HG03432 (cell line): ENCODE data around the gene UMODL1.

Source experiments
- ATAC-seq: cut with Tn5 transposase; IDR thresholded peaks from one replicate; pipeline ENCODE4 v1.9.1; 2021; ENCODE audit warnings: mild to moderate bottlenecking, moderate library complexity; ENCODE audit not compliant: unreplicated experiment

Gene UMODL1

DNA sequence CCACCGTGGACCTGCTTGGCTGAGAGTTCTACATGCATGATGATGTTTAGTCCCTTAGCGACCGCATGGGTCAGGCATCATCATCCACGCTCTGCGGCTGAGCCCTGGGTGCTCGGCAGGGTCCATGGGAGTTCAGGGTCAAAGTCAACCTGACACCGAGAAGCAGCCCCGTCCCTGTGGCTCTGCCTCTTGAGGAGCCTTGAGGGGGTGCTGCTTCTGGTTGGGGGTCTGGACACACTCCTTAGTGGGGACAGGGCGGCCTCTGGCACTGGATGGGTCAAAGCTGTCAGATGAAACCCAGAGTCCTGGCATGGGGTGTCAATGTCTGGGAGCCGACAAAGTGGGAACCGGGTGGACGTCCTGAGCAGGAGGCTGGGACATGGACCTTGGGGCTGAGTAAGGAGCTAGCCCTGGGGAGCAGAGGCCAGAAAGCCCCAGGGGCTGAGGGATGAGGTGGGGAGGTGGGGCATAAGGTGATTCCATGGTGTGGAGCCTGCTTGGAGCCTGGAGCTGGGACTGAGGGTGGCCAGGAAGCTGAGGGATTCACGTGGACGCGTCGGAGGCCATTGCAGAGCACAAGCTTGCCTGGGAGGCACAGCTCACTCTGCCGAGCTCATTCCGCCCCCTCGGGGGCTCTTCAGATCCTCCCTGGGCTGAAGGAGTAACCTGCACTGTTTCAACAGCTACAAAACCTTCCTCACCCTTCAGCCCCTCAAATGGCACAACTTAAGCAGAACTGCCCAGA lies 53.9 kb downstream of the UMODL1 start:
- no peak for ATAC-seq

DNA sequence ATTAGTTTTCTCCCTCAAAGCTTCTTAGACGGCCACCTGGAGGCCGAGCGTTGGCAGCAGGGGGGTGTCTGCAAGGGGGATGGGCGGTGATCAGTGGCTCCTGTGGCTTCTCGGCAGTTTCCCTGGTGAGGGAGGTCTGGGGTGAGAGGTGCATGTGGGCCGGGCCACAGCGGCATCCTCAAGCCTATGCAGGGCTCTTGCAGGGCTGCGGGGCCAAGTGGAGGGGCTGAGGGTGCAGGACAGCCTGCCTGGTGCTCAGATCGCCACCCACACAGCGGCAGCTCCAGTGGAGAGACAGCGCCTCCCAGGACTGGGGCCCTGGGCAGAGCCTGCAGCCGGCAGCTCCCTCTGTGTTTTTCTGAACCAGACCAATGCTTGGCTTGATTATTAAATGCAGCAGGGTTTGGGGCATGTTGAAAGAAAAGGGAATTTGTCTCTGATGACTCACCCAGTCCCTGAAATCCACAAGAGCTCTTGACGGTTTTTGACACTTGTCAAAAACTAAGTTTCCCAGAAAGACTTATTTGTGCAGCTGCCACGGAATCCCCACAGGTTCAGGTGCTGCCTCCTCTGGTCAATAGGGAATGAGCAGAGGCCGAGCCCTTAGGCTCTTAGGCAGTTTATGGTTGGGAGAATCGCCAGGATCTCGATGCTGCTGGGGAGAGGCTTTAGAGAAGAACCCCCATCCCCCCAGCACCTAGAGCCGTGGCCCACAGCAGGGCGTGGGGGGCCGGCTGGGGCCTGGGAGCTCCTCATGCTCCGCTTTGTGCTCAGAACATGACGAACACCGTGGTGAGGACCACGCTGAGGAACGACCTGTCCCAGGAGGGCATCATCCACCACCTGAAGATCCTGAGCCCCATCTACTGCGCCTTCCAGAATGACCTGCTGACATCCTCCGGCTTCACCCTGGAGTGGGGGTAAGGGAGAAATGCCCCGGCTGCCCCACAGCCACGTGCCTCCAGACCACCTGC lies 54.7 kb downstream of the UMODL1 start:
- ATAC-seq: no peak

DNA sequence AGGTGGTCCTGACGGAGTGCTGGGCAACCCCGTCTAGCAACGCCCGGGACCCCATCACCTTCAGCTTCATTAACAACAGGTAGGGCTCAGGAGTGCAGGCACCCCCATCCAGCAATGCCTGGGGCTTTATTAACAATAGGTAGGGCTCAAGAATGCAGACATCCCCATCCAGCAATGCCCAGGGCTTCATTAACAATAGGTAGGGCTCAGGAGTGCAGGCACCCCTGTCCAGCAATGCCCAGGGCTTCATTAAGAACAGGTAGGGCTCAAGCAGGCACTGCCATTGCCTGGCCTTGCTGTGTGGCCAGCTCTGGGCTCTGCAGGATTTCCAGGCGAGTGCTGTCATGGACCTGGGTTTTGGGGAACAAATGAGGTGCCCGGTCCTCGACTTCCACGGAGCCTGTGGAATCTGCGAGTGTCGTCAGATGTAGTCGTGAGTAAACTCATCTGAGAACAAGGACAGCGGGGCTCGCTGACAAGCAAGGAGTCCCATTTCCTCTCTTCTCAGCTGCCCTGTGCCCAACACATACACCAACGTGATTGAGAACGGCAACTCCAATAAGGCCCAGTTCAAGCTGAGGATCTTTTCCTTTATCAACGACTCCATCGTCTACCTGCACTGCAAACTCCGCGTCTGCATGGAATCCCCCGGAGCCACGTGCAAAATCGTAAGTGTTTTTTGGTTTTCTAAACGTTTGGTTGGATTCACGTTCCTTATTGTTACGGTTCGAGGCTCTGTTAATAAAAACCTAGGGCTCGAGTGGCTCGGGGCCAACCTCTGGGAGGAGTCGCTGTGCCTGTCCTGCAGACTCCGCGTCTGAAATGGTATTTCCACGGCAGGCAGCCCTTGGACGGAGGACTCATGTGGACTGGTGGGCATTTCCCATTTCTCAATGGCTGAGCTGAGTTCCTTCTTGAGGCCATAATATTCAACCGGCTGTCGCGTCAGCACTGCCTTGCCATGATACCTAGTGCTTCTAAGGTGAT lies 56.3 kb downstream of the UMODL1 start:
- no peak for ATAC-seq

DNA sequence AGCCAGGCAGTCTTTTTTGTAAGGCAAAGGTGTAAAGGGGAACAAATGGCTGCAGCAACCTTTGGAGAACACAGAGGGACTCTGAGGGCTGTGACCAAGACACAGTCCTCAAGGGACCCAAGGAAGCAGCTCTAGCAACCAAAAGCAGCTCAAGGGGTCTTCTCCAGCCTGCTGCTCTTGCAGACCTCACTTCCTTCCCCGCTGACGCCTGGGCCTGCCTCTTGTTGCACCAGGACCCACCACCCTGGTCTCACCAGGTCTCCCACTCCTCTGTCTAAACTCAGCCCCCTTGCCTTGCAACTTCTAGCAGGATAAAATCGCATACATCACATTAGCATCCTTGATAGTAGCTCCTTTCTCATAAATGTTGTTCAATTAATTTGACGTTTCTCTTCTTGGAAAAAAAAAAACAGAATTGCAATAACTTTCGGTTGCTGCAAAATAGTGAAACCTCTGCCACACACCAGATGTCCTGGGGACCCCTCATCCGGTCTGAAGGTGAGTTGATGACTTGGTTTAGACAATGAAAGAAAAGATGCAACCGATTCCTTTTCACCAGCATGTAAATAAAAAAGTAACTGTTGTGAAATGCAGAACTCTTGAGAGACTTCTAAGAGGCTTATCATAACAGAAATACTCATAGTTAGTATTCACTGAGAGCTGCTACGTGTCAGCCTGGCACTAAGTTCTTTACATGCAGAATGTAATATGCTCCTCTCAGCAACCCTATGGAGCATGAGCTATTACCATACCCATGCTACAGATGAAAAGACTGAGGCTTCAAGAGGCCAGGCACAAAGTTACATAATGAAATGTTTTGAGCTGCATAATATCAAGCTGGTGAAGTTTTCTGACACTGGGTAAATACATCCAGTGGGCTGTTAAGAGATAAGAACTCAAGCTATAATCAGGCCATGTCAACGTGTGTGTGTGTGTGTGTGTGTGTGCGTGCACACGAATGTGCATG lies 58.5 kb downstream of the UMODL1 start:
- ATAC-seq: no peak

DNA sequence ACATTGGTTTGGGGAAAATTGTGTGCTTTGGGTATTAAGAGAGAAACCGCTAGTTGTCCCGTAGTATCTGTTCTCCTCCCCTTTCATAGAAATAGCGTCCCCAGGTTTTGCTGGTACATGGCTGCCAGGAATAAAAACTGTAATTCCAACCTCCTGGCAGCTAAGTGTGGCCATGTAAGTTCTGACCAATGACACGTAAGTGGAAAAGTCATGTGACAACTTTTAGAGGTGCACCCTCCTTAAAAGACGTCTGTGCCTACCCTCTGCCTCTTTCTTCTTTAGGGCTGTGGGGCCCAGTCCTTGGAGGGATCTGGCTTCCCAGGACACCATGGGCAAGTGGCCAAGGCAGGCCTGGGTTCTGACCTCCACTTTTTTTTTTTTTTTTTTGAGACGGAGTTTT lies 59.3 kb downstream of the UMODL1 start:
- ATAC-seq: no peak

DNA sequence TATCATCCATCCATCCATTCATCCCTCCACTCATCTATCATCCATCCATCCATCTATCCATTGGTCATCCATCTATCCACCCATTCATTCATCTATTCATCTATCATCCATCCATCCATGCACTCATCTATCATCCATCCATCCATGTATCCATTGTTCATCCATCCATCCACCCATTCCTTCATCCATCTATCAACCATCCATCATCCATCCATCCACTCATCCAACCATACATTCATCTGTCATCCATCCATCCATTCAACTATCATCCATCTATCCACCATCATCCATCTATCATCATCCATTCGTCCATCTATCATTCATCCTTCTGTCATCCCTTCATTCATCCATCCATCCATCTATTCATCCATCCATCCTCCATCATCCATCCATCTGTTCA lies 61.1 kb downstream of the UMODL1 start:
- ATAC-seq: no peak

DNA sequence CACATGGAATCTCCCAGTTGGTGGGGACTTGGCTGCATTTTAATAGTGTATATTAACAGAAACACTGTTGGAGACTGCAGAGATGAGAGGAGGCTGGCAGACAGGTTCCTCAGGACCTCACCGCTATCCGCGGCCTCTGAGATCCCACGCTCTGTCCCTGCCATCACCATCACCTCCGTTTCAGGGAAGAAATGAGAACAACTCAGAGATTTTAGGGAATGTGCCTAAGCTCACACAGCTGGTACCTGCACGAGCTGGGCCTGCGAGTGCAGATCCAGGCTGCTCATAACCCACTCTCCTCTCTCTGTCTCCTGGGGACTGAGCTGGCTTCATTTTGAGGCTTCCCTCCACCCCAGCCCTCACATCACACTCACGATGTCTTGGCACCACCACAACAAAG lies 62.0 kb downstream of the UMODL1 start:
- ATAC-seq: no peak

DNA sequence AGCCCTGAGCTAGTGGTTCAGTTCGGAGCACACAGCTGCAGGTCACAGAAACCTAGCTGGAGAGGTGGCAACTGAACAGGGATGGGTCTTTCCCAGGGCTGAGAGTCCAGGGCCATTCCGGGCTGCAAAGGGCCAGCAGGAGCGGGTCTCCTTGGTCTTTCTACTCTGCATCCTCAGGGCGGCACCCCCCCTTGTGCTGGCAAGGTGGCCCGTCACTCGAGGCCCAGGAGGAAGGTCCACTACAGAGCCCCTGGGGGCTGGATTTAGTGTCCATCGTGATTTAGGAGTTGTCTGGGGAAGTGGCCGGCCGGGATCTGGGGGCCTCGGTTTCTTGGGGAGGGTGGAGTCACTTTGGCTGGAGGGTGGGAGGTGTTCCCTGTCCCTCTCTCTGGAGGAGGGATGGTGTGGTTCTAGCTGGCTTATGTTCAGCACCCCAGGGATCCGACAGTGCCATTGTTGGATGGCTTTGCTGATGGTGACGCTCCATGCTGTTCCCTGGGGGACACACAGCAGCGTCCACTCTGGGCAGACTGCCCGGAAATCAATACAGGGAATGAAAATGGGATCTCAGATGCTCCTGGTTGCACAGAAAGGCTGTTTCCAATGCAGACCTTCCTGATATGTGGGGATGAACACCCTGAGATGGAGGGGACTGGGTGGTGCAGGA lies 64.4 kb downstream of the UMODL1 start:
- no peak for ATAC-seq

DNA sequence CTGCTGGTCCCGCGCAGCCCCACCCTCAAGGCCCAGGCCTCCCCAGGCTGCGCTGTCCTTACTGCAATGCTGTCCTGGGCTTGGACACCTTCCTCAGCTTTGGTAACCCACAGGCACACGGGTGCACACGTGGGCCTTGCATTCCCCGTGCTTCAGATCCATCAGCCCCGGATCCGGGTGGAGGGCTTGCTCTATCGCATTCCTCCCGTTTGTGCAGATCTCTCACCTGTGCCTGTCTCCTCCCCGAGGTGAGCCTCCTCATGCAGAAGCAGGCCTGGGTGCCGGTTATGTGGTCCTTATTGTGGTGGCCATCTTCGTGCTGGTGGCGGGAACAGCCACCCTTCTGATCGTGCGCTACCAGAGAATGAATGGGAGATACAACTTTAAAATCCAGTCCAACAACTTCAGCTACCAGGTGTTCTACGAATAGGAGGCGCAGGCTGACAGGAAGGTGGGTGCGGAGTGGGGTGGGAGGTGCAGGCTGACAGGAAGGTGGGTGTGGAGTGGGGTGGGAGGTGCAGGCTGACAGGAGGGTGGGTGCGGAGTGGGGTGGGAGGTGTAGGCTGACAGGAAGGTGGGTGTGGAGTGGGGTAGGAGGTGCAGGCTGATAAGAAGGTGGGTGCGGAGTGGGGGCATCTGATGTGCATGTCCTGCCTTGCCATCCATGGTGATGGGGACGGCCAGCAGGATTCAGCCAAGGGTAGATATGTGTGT lies 66.2 kb downstream of the UMODL1 start:
- ATAC-seq: no peak

DNA sequence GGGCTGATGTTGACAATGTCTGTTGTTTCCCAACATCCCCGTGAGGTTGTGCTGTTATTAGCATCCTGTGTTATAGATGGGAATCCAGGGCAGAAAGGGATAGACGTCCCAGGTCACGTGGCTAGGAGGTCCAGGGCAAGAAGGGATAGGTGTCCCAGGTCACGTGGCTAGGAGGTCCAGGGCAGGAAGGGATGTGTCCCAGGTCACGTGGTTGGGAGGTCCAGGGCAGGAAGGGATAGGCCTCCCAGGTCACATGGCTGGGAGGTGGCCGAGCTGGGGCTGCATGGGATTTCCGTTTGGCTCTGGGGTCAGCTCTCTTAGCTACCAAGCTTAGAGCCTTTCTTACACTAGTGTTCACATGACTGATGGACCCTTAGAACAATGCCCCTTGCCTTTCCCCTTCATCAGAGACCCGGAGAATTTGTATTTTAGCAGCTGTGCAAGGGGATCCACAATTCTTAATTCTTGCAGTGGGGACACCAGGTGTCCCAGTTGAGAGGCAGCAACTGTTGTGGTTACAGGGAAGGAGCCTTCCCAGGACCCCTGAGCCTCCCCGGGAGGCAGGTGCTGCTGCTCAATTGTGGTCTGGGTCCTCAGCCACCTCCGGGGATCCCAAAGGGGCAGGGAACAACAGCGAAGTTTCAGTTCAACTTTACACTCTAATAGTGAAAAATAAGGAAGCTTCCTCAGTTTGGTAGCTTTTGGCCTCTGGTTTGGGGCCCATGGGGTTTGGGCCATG lies 69.2 kb downstream of the UMODL1 start:
- ATAC-seq: no peak

DNA sequence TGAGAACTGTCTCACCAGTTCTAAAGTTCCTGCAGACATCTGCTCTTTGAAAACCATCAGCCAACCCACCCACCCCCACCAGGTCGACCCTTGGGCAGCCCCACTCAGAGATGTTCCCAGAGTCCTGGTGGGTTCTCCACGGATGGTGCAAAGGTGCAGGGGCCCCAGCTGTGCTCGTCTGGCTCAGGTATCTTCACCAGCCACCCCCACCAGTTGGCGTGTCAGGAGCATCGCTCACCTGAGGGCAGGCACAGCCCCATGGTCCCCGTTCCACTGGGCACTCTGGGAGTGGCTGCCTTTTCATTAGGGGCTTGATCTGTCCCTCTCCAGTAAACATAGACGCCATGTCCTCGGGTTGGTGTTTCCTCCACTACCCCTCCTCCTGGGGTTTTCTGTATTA lies 70.5 kb downstream of the UMODL1 start:
- ATAC-seq: no peak

DNA sequence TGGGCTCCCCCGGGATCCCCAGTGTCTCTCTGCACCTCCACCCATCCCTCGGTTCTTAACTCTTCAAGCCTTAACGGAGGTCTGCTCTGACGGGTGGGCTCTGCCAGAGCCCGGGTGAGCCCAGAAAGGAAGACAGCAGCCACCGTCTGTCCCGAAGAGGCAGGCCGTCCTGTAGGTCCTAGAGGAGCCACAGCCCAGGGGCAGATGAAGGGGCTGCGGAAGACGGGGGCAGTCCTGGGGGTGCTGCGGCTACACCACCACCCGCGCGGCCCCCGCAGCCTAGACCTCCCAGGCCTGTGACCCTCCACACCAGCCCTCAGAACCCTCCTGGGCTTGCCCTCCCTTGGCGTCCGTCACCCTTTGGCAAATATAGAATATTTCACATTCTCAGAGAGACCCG lies 71.0 kb downstream of the UMODL1 start:
- no peak for ATAC-seq

DNA sequence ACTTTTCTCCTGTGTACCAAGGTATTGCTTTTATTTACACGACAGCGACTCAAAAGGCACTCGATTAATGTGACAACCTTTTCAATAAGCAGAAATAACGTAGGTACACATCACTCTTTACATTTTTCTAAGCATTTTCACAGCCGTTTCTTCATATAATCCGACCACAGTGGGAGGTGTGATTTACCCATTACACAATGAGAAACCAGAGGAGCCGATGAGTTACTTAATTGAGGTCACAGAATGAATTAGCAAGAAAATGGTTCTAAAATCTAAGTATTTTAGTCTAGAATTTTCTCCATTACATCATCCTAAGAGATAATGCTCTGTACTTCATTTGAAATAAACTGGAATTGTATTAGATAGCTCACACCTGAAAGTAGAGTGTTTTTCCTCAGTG lies 71.5 kb downstream of the UMODL1 start:
- no peak for ATAC-seq

DNA sequence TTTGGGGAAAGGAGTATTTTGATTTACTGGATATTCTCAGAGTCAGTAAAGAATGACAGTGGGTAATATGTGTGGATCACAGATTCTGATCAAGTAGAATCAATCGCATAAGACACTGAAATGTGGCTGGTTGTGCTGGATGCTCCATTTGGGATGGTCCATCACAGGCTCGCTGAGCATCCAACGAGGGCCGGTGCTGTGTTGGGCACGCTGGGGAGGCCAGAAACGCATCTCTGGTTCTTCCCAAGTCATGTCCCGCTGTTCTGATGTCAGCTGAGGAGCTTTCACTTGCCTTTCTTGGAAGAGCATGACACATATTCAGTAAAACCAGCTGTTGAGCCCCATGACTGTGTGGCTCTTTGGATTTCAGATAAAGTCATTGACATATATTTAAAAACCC lies 72.0 kb downstream of the UMODL1 start:
- ATAC-seq: no peak

DNA sequence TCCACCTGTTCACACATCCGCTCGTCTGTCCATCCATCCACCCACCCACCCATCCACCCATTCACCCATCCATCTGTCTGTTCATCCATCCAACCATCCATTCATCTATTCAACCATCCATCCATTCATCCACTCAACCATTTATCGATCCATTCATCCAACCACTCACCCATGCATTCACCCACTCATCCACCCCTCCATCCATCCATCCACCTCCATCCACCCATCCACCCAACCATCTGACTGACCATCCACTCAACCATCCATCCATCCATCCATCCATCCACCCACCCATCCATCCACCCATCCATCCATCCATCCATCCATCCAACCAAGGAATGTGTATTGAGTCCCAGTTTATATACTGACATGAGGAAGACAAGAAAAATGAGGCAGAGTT lies 73.1 kb downstream of the UMODL1 start:
- ATAC-seq: no peak

DNA sequence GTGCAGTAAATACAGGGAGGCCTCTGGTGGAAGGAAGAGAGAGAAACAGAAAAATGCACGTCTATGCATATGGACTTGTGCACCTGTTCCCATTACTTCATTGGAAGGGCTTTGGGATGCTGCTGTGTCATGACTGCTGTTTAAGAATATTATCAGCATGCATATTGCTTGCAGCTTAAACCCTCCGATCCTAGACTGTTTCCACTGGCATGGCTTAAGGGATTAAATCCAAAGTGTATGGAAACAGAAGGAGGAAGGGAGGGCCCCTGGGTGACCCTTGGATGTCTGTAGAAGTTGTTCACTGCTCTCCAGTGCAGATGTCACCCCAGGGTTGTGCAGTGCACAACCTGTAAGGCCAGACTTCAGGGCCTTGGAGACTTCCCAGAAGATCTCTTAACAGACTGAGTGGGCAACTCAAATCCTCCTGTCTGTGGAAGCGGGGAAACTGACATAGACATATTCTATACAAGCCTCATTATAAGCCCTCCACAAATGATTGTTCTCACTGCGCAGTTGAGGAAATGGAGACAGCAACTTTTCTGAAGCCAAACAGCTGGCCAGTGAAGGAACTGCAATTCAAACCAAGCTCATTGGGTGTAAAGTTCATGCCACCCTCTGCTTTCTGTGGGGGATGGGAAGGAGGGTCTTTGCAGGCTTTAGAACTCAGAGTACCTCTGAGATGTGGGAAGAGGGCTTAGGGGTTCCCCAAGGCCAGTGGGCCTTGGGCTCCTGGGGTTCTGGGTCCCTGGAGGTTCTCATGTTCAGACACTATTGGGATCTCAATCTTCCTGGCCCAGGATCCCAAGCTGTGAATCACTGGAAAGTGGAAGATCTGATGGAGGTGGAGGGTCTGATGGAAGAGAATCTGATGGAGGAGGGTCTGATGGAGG lies 73.8 kb downstream of the UMODL1 start:
- ATAC-seq: no peak
